H9 (cell line): ENCODE data around the gene EHD4. TPM values are rescaled to one million over a fixed set of nuclear protein-coding genes. Genes with fewer than 3 reads are reported as not detected.

ENCODE experiments used
- DNase-seq: peaks from one replicate; pipeline ENCODE4 v3.0.0-alpha.2; 2017
- H2AFZ ChIP-seq: one replicate; pipeline ENCODE4 v1.6.1; 2013; ENCODE audit warnings: mild to moderate bottlenecking, low read length, control low read depth, moderate library complexity
- H2AK5ac ChIP-seq: 2 replicates; pipeline ENCODE4 v1.6.1; 2013; ENCODE audit warnings: low read length, control low read depth, mixed read lengths; ENCODE audit not compliant: insufficient read length
- H2BK120ac ChIP-seq: one replicate; pipeline ENCODE4 v1.6.1; 2013; ENCODE audit warnings: low read depth, mild to moderate bottlenecking, low read length, control low read depth, inconsistent platforms; ENCODE audit not compliant: poor library complexity, severe bottlenecking
- H2BK12ac ChIP-seq: 2 replicates; pipeline ENCODE4 v1.6.1; 2013; ENCODE audit warnings: low read length, control low read depth, mixed read lengths, low read depth; ENCODE audit not compliant: insufficient read length
- H2BK15ac ChIP-seq: 2 replicates; pipeline ENCODE4 v1.6.1; 2013; ENCODE audit warnings: low read depth, low read length, control low read depth
- H2BK20ac ChIP-seq: one replicate; pipeline ENCODE4 v1.6.1; 2013; ENCODE audit warnings: low read depth, mild to moderate bottlenecking, low read length, control low read depth, inconsistent platforms; ENCODE audit not compliant: poor library complexity, severe bottlenecking
- H2BK5ac ChIP-seq: 2 replicates; pipeline ENCODE4 v1.6.1; 2013; ENCODE audit warnings: low read length, control low read depth, mixed read lengths; ENCODE audit not compliant: insufficient read length
- H3K14ac ChIP-seq: 2 replicates; pipeline ENCODE4 v1.6.1; 2013; ENCODE audit warnings: low read length, control low read depth; ENCODE audit not compliant: insufficient read depth
- H3K18ac ChIP-seq: 2 replicates; pipeline ENCODE4 v1.6.1; 2013; ENCODE audit warnings: low read depth, mild to moderate bottlenecking, mixed read lengths, low read length, control low read depth; ENCODE audit not compliant: insufficient read length
- H3K23ac ChIP-seq: 2 replicates; pipeline ENCODE4 v1.6.1; 2013; ENCODE audit warnings: low read length, control low read depth, mixed read lengths, low read depth; ENCODE audit not compliant: insufficient read length
- H3K23me2 ChIP-seq: 2 replicates; pipeline ENCODE4 v1.6.1; 2013; ENCODE audit warnings: low read depth, mild to moderate bottlenecking, mixed read lengths, low read length, control low read depth; ENCODE audit not compliant: insufficient read length, poor library complexity, severe bottlenecking
- H3K27ac ChIP-seq: 2 replicates; pipeline ENCODE4 v1.5.1; 2013; ENCODE audit warnings: low read length, control low read depth, mixed read lengths, low read depth; ENCODE audit not compliant: insufficient read length
- H3K27me3 ChIP-seq: 2 replicates; pipeline ENCODE4 v1.6.1; 2013; ENCODE audit warnings: low read length, control low read depth, inconsistent platforms; ENCODE audit not compliant: insufficient read depth
- H3K4ac ChIP-seq: 2 replicates; pipeline ENCODE4 v1.6.1; 2013; ENCODE audit warnings: low read depth, mild to moderate bottlenecking, control low read depth, inconsistent platforms, low read length, moderate library complexity
- H3K4me1 ChIP-seq: 2 replicates; pipeline ENCODE4 v1.6.1; 2013; ENCODE audit warnings: low read length, control low read depth, inconsistent platforms; ENCODE audit not compliant: insufficient read depth
- H3K4me2 ChIP-seq: 2 replicates; pipeline ENCODE4 v1.6.1; 2013; ENCODE audit warnings: low read length, control low read depth, mixed read lengths; ENCODE audit not compliant: insufficient read length, insufficient read depth
- H3K56ac ChIP-seq: 2 replicates; pipeline ENCODE4 v1.6.1; 2013; ENCODE audit warnings: low read depth, mild to moderate bottlenecking, mixed read lengths, low read length, control low read depth; ENCODE audit not compliant: insufficient read length
- H3K79me1 ChIP-seq: 2 replicates; pipeline ENCODE4 v1.6.1; 2013; ENCODE audit warnings: low read depth, mild to moderate bottlenecking, moderate library complexity, low read length, control low read depth, inconsistent platforms; ENCODE audit not compliant: insufficient read depth, poor library complexity, severe bottlenecking
- H3K79me2 ChIP-seq: 2 replicates; pipeline ENCODE4 v1.6.1; 2013; ENCODE audit warnings: low read length, control low read depth, inconsistent platforms; ENCODE audit not compliant: insufficient read depth
- H3K9ac ChIP-seq: 2 replicates; pipeline ENCODE4 v1.6.1; 2013; ENCODE audit warnings: low read length, control low read depth, mixed read lengths; ENCODE audit not compliant: insufficient read length; ENCODE audit errors: extremely low read depth
- H3K9me3 ChIP-seq: one replicate; pipeline ENCODE4 v1.6.1; 2013; ENCODE audit warnings: low read depth, low read length, inconsistent platforms; ENCODE audit not compliant: control insufficient read depth
- H3T11ph ChIP-seq: one replicate; pipeline ENCODE4 v1.6.1; 2013; ENCODE audit warnings: mild to moderate bottlenecking, low read length, control low read depth, inconsistent platforms
- H4K20me1 ChIP-seq: one replicate; pipeline ENCODE4 v1.6.1; 2013; ENCODE audit not compliant: control insufficient read depth, insufficient read length, insufficient read depth
- H4K5ac ChIP-seq: 2 replicates; pipeline ENCODE4 v1.6.1; 2013; ENCODE audit warnings: low read depth, mild to moderate bottlenecking, mixed read lengths, low read length, control low read depth; ENCODE audit not compliant: insufficient read length
- H4K8ac ChIP-seq: replicated peaks from 2 replicates; pipeline ENCODE4 v1.6.1; 2013; ENCODE audit warnings: low read length, control low read depth, mixed read lengths, low read depth; ENCODE audit not compliant: insufficient read length
- H4K91ac ChIP-seq: 2 replicates; pipeline ENCODE4 v1.6.1; 2013; ENCODE audit warnings: low read depth, mild to moderate bottlenecking, moderate library complexity, mixed read lengths, low read length, control low read depth; ENCODE audit not compliant: insufficient read length
- H3K27ac Mint-ChIP-seq, 3 experiments: 2 replicates in 2 of 3; 3 replicates in 1 of 3; pipeline ENCODE4 v1.8.0; 2020 to 2021; ENCODE audit warnings: mixed read lengths in 3 of 3, mild to moderate bottlenecking in 1 of 3, moderate library complexity in 1 of 3
- H3K27me3 Mint-ChIP-seq: 2 replicates; pipeline ENCODE4 v1.8.0; 2021; ENCODE audit warnings: low read depth, mild to moderate bottlenecking, moderate library complexity, mixed read lengths
- H3K36me3 Mint-ChIP-seq, 3 experiments: 2 replicates in 2 of 3; 3 replicates in 1 of 3; pipeline ENCODE4 v1.8.0; 2020 to 2021; ENCODE audit warnings: low read depth in 3 of 3, mixed read lengths in 3 of 3; ENCODE audit not compliant: insufficient read depth in 1 of 3
- H3K4me1 Mint-ChIP-seq, 2 experiments: 2 replicates each; pipeline ENCODE4 v1.8.0; 2020; ENCODE audit warnings: mixed read lengths in 2 of 2
- H3K4me3 Mint-ChIP-seq, 2 experiments: 2 replicates in 1 of 2; 3 replicates in 1 of 2; pipeline ENCODE4 v1.8.0; 2020 to 2021; ENCODE audit warnings: mild to moderate bottlenecking in 2 of 2, mixed read lengths in 2 of 2, moderate library complexity in 1 of 2
- H3K9me3 Mint-ChIP-seq, 2 experiments: 2 replicates in 1 of 2; 3 replicates in 1 of 2; pipeline ENCODE4 v1.8.0; 2020; ENCODE audit warnings: mild to moderate bottlenecking in 2 of 2, mixed read lengths in 2 of 2, moderate library complexity in 1 of 2
- WGBS: extraction: QIAGEN DNeasy Blood & Tissue Kit; methylation state at CpG from one replicate; pipeline ENCODE4 v1.1.7; 2013; ENCODE audit warnings: missing lambda C conversion rate, low lambda C conversion rate, mixed read lengths; ENCODE audit not compliant: insufficient read length; ENCODE audit errors: extremely low coverage; 5-methylcytosine and 5-hydroxymethylcytosine counted together
- long read RNA-seq: library from polyadenylated mRNA; unstranded; transcript quantifications from one replicate; pipeline ENCODE4 v2.0.0, GENCODE V29; 2020
- total RNA-seq: library from RNA; stranded (reverse); gene quantifications from 2 replicates; pipeline ENCODE4 v1.2.1, GENCODE V29; 2021
- TF ChIP-seq, protein P1 (sequence below): fragments of 200-600 bp; sonication (generic); conservative IDR thresholded peaks from 3 replicates; pipeline ENCODE4 v1.8.0; 2021; ENCODE audit warnings: antibody characterized with exemption, mild to moderate bottlenecking

Gene EHD4
- 22.9 and 24.2 TPM in 2 replicates for total RNA-seq
- long read RNA-seq, full-length matches to known transcripts, result 469 of 501 reads
- long read RNA-seq, partial matches to known transcripts, result 21 of 501 reads
- long read RNA-seq, other reads (novel, unspliced or antisense), result 11 of 501 reads

DNA sequence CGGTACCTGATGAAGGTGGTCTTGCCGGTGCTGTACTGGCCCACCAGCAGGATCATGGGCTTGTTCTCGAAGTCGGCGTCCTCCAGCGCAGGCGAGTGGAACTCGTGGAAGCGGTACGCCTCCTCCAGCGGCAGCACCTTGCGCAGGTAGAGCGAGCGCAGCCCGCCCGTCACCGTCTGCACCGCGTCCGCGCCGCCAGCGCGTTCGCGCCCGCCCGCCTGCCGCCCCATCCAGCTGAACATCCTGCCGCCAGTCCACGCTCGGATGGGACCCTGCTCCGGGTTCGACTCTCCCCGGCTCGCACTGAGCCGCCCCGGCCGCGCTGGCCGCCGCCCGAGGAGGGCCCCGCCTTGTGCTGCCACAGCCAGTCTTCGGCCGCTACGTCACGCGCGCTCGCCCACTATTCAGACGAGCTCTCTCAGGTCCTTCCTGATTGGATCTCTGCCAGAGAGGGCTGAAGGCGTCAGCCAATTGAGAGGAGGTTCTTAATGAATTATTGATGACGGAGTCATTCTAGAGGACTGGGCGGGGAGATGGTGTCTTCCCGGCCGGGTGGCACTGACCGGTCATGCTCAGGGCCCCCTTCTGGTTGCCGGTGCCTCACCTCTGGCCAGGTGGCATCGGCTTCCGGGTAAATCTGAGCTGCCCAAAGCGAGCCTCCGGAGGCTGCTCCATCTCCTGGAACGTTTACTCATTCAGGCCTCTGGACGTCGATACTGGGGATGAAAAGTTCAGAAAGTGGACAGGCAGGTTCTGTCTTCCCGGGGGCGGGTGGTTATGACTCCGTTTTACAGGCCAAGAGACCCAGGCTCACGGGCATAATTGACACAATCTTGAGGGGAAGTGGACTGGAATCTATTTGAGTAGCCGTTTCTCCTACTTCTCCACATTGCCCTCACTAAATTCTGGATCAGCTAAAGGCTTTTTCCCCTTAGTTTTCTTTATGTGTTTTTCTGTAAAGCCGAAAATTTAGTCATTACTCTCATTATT is at the start of gene EHD4:
EHD4 (minus strand) TSS at position 305 of the 990 bp plus-strand sequence; CDS start at position 242, 63 bp downstream.
- Histone ChIP-seq H3K27me3 (no peaks in the 10 kb centered on the region), H3K4me2 (peak within 1 kb of the TSS; percentile 69), H2BK120ac (no peak within 1 kb of the TSS), H3K4ac (no peak within 1 kb of the TSS), H3K9me3 (no peaks in the 10 kb centered on the region), H2BK15ac (no peak within 1 kb of the TSS), H2AFZ (no peak within 1 kb of the TSS), H2BK20ac (no peak within 1 kb of the TSS), H3K23me2 (peaks cover 4% of the 10 kb centered on the region), H3K23ac (no peak within 1 kb of the TSS), H2BK12ac (no peak within 1 kb of the TSS), H2BK5ac (no peak within 1 kb of the TSS), H3K4me1 (peaks cover 7% of the 10 kb centered on the region), H3K9ac (peak within 1 kb of the TSS; percentile 85), H4K20me1 (no peaks in the 10 kb centered on the region), H3K27ac (no peak within 1 kb of the TSS), H4K8ac (no peak within 1 kb of the TSS), H4K91ac (no peak within 1 kb of the TSS), H4K5ac (no peak within 1 kb of the TSS), H3K14ac (peak within 1 kb of the TSS; percentile 98), H3K79me2 (peaks cover 9% of the 10 kb centered on the region; the same call in 1 of the 2 replicates), H3K79me1 (no peaks in the 10 kb centered on the region), H3K18ac (peak within 1 kb of the TSS; percentile 94), H3K56ac (no peak within 1 kb of the TSS), H2AK5ac (no peak within 1 kb of the TSS), H3T11ph (no peak within 1 kb of the TSS)
- peak; percentile 99 for DNase-seq
- WGBS, result no CpG with 5 or more reads among the region's 72 CpGs
- Mint-ChIP-seq H3K4me1 (peaks cover 33 to 39% of the 10 kb centered on the region in 2 experiments), H3K27ac (peak within 1 kb of the TSS; percentile 89 to 93 (median 92)), H3K9me3 (no peaks in the 10 kb centered on the region), H3K4me3 (peak within 1 kb of the TSS; percentile 91 to 94), H3K36me3 (peaks cover 0 to 1% (median 0%) of the 10 kb centered on the region in 3 experiments; a peak in 2 of 7 replicates), H3K27me3 (no peaks in the 10 kb centered on the region; the same call in 1 of the 2 replicates)
- TF ChIP-seq, protein P1, sequence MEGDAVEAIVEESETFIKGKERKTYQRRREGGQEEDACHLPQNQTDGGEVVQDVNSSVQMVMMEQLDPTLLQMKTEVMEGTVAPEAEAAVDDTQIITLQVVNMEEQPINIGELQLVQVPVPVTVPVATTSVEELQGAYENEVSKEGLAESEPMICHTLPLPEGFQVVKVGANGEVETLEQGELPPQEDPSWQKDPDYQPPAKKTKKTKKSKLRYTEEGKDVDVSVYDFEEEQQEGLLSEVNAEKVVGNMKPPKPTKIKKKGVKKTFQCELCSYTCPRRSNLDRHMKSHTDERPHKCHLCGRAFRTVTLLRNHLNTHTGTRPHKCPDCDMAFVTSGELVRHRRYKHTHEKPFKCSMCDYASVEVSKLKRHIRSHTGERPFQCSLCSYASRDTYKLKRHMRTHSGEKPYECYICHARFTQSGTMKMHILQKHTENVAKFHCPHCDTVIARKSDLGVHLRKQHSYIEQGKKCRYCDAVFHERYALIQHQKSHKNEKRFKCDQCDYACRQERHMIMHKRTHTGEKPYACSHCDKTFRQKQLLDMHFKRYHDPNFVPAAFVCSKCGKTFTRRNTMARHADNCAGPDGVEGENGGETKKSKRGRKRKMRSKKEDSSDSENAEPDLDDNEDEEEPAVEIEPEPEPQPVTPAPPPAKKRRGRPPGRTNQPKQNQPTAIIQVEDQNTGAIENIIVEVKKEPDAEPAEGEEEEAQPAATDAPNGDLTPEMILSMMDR, result peak; percentile 55; the same call in 2 of the 3 replicates
